GM12891 (cell line): ENCODE measurements around the gene TBX4.

Experiments used
- POLR2A ChIP-seq: IDR thresholded peaks from 2 replicates; pipeline ENCODE4 v1.6.1; 2011; ENCODE audit warnings: low read depth, low read length, control low read depth
- POLR2AphosphoS5 ChIP-seq: IDR thresholded peaks from 2 replicates; pipeline ENCODE4 v1.6.1; 2011; ENCODE audit warnings: low read depth, low read length, control low read depth
- POU2F2 ChIP-seq: IDR thresholded peaks from 2 replicates; pipeline ENCODE4 v1.6.1; 2011; ENCODE audit warnings: low read depth, mild to moderate bottlenecking, control low read depth, low read length, moderate library complexity
- SPI1 ChIP-seq: IDR thresholded peaks from 2 replicates; pipeline ENCODE4 v1.6.1; 2011; ENCODE audit warnings: low read depth, low read length, control low read depth
- TAF1 ChIP-seq: IDR thresholded peaks from 2 replicates; pipeline ENCODE4 v1.6.1; 2011; ENCODE audit warnings: low read depth, low read length, control low read depth

- no peak for TF ChIP-seq TAF1
- no peak for TF ChIP-seq POLR2AphosphoS5
- no peak for TF ChIP-seq POLR2A
- no peak for TF ChIP-seq POU2F2
- no peak for TF ChIP-seq SPI1
Measured at GRCh38 chr17:61414936-61415251, 37.3 kb upstream of the TBX4 start.
